NCI-H187 treated with DMSO at 0.1 percent for 48 hours (cell line): Measurements from ENCODE around the gene ATP1A4.

Experiments used
- DNase-seq: peaks from one replicate; lab custom pipeline; 2025; lab: John Stamatoyannopoulos, UW

ATP1A4 gene

GRCh38 chr1:160206421-160207117, 55.2 kb downstream of the ATP1A4 start:
- DNase-seq = no peak

- DNase-seq = no peak
These were observed 55.8 kb downstream of the ATP1A4 start for GRCh38 chr1:160207118-160207650.

GRCh38 chr1:160207771-160208556, 56.6 kb downstream of the ATP1A4 start:
- DNase-seq = no peak

- no peak for DNase-seq
These were observed 57.3 kb downstream of the ATP1A4 start for GRCh38 chr1:160208557-160209320.

- no peak for DNase-seq
These were observed 58.1 kb downstream of the ATP1A4 start for GRCh38 chr1:160209321-160210046.

GRCh38 chr1:160210561-160210960, 59.2 kb downstream of the ATP1A4 start:
- no peak for DNase-seq

- no peak for DNase-seq
These were observed 59.8 kb downstream of the ATP1A4 start for GRCh38 chr1:160211046-160211790.

GRCh38 chr1:160214481-160215140, 63.2 kb downstream of the ATP1A4 start:
- DNase-seq = no peak

GRCh38 chr1:160216301-160216700, 64.9 kb downstream of the ATP1A4 start:
- DNase-seq = no peak

- no peak for DNase-seq
These were observed 66.2 kb downstream of the ATP1A4 start for GRCh38 chr1:160217481-160218051.

- no peak for DNase-seq
These were observed 67.9 kb downstream of the ATP1A4 start for GRCh38 chr1:160219062-160219929.

- no peak for DNase-seq
These were observed 68.9 kb downstream of the ATP1A4 start for GRCh38 chr1:160220301-160220700.

GRCh38 chr1:160221089-160221488, 69.7 kb downstream of the ATP1A4 start:
- no peak for DNase-seq

- DNase-seq = no peak
These were observed 71.1 kb downstream of the ATP1A4 start for GRCh38 chr1:160222546-160222945.

GRCh38 chr1:160224606-160225005, 73.2 kb downstream of the ATP1A4 start:
- DNase-seq = no peak

- no peak for DNase-seq
These were observed 73.9 kb downstream of the ATP1A4 start for GRCh38 chr1:160225345-160225744.

GRCh38 chr1:160226623-160227022, 75.2 kb downstream of the ATP1A4 start:
- DNase-seq = no peak

GRCh38 chr1:160227034-160227433, 75.6 kb downstream of the ATP1A4 start:
- DNase-seq = no peak

- DNase-seq = no peak
These were observed 76.2 kb downstream of the ATP1A4 start for GRCh38 chr1:160227561-160227960.
